ENCODE data around the gene MAN1C1.

Gene MAN1C1

DNA sequence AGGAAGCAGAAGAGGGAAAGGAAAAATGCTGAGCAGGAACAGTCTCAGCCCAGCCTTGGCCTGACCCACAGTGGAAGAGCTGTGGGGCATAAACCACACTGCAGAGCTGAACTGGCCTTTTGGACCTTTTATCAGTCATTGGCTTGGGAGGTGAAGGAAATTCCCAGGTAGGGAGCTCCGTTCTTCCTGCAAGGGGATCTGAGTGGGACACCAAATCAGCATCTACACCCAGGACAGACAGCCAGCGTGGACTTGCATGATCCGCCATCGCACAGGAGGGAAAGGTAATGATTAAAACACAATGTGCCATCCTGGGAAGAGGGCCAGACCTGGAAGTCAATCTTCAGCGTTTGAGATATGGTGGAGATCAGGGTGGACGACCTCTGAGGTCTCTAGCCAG, 202.0 kb downstream of the MAN1C1 start:
- DNase-seq (ENCODE audit: low spot score) = no peak

DNA sequence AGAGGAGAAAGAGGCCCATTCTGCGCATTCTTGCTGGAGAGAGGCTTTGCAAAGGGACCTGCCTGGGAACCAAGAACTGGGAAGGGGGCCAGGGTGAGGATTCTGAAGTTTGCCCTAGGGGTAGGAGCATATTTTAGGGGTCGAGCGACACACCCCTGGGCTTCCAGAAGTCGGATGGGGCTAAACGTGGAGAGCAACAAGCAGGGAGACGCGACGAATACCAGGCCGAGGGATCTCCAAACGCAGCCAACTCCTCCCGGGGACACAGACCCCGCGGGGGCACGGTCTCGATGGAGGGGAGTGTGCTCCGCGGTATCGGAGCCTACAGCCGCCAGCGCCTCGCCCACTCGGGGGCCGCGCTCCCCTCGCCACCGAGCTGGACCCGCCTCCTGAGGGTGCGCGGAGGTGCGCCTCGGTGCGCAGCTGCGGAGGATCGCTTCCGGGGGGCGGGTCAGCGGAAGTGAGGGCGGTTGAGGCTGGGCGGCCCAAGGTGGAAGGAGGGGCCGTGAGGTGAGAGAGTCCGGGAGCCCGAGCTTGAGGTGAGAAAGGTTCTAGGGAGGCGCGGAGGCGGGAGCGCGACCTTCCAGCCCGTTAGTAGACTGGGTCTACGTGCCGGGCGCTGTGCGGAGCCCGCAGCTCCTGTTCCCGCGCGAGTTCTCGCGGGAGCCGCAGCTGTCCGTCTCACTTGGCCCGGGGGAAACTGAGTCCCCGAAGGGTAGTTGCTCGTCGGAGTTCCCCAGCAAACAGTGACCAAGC, 203.1 kb downstream of the MAN1C1 start, which contains the start of gene MTFR1L:
Gene MTFR1L (plus strand): TSS at position 464 of the 756 bp plus-strand sequence. CDS start 3,151 bp downstream, outside the sequence.
- peak; percentile 96 for DNase-seq (ENCODE audit: low spot score)

DNA sequence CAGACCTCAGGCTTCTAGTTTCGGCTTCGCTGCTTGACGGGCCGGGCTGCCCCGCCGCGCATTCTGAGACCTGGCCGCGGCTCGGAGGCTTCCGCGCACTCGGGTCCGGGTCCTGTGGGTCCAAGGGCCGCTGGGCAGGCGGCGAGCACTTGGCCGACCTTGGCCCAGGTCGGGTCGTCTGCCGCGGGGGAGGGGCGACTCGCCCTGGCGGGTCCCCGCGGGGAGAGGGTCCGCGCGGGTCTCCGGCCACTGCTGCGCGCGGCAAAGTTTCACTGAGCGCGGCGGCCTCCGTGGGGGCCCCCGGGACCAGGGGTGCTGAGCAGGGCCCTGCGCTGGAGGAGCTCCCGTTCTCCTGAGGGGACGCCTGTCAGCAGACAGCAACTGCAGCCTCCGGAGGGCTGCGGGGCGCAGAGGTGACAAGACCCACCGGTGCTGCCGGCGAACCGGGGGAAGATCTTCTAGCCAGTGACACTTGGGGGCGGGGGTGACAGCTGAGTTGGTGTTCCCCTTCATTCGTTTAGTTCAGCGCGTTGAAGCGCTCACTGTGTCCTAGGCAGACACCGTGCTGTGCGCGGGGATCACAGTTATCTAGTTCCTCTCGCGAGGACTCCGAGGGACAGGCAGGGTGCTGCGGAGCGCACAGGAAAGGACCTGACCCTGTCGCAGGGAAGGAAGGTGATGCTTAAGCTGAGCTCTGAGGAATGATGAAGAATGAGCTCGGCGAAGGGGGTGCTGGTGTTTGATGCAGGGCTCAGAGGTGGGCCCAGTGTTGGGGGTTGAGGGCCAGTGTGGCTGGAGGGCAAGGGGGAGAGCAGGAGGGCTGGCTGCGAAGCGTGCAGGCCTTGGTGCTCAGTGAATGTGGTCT, 203.9 kb downstream of the MAN1C1 start:
- DNase-seq (ENCODE audit: low spot score) = peak; percentile 84

DNA sequence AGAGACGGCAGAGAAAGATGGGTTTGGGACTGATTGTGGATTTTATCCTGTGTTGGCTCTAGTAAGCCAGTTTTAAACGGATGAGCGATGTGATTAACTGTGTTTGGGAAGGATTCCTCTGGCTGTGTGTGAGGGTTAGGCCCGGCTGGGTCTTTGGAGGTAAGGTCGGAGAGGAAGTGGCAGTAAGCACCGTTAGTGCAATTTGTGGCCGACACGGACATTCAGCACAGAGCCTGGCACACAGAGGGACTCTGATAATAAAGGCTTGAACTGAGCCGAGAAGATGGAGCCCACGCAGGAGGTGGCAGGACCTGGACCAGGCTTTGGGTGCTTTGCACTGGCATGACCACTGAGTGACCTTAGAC, 204.5 kb downstream of the MAN1C1 start:
- no peak for DNase-seq (ENCODE audit: low spot score)

DNA sequence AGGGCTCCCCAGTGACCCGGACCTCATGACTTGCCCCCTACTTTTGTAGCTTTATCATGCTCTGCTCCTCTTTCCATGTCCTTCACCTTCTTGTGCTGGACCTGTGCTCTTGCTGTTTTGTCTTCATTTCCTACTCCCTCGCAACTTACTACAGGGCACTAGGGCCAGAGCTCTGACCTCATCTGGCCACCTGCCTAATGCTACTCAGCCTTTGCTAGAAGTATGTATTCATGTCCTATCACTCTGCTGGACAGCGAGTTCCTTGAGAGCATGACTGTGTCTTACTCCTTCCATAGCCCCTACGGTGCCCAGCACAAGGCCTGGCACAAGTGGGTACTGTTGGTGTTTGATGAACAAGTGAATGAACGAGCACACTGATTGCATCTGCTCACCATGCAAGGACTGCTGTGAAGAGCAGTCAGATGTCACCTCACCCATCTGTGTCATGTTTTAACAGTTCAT, 205.1 kb downstream of the MAN1C1 start:
- DNase-seq (ENCODE audit: low spot score) = peak; percentile 55

DNA sequence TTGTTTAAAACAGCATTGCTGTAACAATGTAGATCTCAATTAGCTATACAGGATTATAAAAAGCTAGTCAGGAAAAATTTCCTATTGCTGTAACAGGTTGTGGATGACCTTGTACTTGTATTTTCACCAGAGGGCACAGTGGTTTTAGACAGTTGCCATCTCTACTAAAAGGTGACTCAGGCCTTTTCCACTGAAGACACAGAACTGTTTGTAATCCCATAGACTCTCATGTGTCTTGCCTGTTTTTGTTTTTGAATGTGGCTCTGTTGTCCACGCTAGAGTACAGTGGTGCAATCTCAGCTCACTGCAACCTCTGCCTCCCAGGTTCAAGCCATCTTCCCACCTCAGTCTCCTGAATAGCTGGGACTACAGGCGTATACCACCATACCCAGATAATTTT, 209.0 kb downstream of the MAN1C1 start:
- no peak for DNase-seq (ENCODE audit: low spot score)

DNA sequence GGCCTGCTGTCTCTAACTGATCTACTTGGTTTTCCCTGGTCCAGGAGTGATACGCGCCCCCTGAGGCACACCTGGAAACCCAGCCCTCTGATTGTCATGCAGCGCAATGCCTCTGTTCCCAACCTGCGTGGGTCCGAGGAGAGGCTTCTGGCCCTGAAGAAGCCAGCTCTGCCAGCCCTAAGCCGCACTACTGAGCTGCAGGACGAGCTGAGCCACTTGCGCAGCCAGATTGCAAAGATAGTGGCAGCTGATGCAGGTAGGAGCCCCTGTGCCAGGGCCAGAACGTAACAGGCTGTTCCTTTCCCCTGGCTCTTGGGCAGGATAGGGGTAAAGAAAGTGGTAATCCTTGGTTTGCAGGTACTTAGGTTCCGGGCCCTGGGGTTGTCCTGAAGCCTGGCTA, 210.0 kb downstream of the MAN1C1 start:
- no peak for DNase-seq (ENCODE audit: low spot score)

DNA sequence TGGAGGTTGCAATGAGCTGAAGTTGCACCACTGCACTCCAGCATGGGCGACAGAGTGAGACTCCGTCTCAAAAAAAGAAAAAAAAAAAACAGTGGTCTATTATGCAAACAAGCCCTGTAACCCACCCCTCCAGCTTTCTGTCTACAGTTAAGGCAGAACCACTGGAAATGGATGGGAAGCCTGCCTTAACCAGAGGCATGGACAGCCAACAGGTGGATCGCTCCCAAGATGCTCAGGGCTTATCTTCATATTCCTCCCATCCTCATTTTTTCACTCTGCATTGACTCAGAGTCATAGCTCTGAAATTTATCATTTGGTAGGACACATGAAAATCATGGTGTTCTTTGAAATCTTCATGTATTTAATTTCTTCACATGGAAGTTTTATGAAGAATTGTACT, 211.9 kb downstream of the MAN1C1 start:
- DNase-seq (ENCODE audit: low spot score) = no peak

DNA sequence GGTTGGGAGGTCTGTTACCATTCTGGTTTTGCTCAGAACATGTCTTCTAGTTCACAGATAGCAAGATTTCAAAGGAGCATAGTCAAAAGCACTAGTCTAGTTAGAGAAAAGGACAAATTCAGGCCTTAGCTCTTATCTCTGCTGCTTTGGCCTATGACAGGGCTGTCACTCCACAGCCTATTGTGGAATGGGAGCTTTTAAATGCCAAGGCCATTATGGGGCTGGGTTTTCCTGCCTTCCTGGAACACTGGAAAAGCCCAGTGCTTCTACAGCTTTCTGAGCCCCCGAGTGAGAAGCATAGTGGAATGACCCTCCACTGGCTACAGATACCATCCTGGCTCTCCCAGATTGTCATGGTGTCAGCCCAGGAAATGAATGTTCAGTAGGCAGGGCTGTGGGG, 212.5 kb downstream of the MAN1C1 start:
- no peak for DNase-seq (ENCODE audit: low spot score)

DNA sequence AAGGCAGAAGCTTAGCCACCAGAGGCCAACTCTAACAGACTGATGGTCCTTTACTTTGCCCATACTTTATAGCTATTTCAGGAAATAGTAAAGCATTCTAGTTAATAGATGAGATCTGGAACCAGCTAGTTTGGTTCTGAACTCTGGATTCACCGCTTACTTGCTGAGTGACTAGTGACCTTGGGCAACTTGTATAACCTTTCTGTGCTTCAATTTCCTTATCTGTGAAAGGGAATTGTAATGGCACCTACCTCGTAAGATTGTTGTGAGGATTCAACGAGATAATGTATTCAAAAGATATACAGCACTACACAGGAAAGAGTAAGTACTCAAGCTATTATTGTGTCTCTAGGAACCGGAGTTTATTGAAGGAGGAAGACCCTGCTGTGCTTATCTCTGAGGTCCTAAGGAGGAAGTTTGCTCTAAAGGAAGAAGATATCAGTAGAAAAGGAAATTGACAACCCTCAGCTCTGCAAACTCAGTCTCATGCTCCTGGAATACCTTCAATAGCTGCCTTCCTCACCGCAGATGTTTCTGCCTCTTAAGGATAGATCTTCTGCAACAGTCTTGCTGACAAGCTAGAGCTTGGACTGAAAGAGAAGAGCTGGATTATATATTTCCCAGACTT, 215.1 kb downstream of the MAN1C1 start:
- no peak for DNase-seq (ENCODE audit: low spot score)

DNA sequence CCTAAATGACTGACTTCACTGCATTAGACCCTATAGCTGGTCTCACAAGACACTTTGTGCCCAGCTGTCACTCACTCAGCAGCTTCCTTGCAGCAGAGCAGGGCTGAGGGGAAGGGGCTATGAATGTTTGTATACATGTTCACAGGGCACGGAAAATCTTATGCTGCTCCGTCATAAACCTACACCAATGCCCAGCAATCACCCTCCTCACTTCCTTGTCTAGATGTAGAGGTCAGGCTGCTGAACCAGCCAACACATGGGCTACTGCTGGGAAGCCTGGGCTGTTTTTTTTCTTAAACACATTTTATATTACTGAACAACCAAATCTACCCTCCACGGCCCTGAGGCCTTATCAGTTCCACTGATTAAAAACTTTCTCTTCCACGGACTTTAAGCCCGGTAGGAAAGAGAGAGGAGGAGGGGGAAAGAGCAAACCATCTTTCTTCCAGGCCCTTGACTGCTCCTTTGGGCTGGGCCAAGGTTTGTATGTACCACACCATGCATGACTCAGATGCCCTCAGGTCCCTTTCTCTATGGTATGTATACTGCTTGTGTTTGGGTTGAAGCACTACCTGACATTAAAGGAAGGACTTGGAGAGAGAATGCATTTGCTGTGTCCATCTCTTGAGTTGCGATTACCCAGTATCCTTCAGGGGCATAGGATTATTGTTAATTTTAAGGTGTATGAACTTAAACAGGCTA, 215.9 kb downstream of the MAN1C1 start:
- no peak for DNase-seq (ENCODE audit: low spot score)

DNA sequence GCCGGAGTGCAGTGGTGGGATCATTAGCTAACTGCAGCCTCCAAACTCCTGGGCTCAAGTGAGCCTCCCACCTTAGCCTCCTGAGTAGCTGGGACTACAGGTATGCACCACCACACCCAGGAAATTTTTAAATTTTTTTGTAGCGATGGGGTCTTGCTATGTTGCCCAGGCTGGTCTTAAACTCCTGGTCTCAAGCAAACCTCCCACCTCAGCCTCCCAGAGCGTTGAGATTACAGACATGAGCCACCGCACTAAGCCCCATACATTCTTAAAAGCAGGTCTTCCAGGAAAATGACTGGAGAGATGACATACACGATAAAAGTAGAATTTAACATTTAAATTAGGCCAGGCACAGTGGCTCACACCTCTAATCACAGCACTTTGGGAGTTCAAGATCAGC, 216.6 kb downstream of the MAN1C1 start:
- DNase-seq (ENCODE audit: low spot score) = no peak

Data from AG20443 (cell line).